H1 (cell line): ENCODE measurements around the gene MFAP4. TPM values are rescaled to one million over a fixed set of nuclear protein-coding genes. Genes with fewer than 3 reads are reported as not detected.

ENCODE experiments used
- RNF2 ChIP-seq: fragments of 200-900, 300-1000 bp; sonication (generic); IDR thresholded peaks from 2 replicates; pipeline ENCODE4 v1.7.1; 2016; ENCODE audit warnings: borderline replicate concordance, low read depth, mild to moderate bottlenecking, antibody characterized with exemption, low read length; ENCODE audit not compliant: poor library complexity, severe bottlenecking; ENCODE audit errors: missing control alignments
- polyA plus RNA-seq, 7 experiments: library from polyadenylated mRNA; depleted of rRNA in 3 of 7; stranded (reverse) in 5 of 7; unstranded in 2 of 7; fragments of >200 nt in 5 of 7; fragments of 200-250 nt in 2 of 7; gene quantifications; 1 replicate in 5 of 7; 2 replicates in 1 of 7; 4 replicates in 1 of 7; pipeline versions ENCODE4 v1.2.1 to v1.2.3, GENCODE V29; 2011 to 2013; ENCODE audit warnings: missing spikeins in 2 of 7, mixed read lengths in 2 of 7
- total RNA-seq: library from RNA; stranded (reverse); fragmentation: NEBNext Ultra II Directional; extraction: Animal tissue kit (Norgen Biotek cat#: 25700); gene quantifications from 2 replicates; pipeline ENCODE4 v1.2.1, GENCODE V29; 2021

The MFAP4 gene
- total and polyA plus RNA-seq, 2 of the 8 experiments (the other 6 are each of a cell fraction or from before 2014, with no cell fraction given), result 3.1 to 3.6 TPM

GRCh38 chr17:19337712-19338023, 49.3 kb downstream of the MFAP4 start (continued):
- no peak for TF ChIP-seq RNF2
